T-helper 2 cell treated with Interferon-gamma antibody and Interleukin-4, amounts not matched to agents 5 μg/mL and 100 μg/mL, for 36 hours (primary cell): ENCODE measurements around the gene BST1.

Source experiments
- DNase-seq: peaks from one replicate; pipeline ENCODE4 v3.0.0; 2021; ENCODE audit warnings: low spot score
- H3K27ac Mint-ChIP-seq: one replicate; pipeline ENCODE4 v1.8.0; 2021; ENCODE audit warnings: mild to moderate bottlenecking, mixed read lengths
- H3K27me3 Mint-ChIP-seq: one replicate; pipeline ENCODE4 v1.8.0; 2021; ENCODE audit warnings: low read depth, mixed read lengths
- H3K36me3 Mint-ChIP-seq: one replicate; pipeline ENCODE4 v1.8.0; 2021; ENCODE audit warnings: low read depth, mixed read lengths
- H3K4me1 Mint-ChIP-seq: one replicate; pipeline ENCODE4 v1.8.0; 2021; ENCODE audit warnings: low read depth, mixed read lengths
- H3K4me3 Mint-ChIP-seq: one replicate; pipeline ENCODE4 v1.8.0; 2022; ENCODE audit warnings: mild to moderate bottlenecking, moderate library complexity, mixed read lengths
- H3K9me3 Mint-ChIP-seq: one replicate; pipeline ENCODE4 v1.8.0; 2021; ENCODE audit warnings: mixed read lengths

BST1 gene

GRCh38 chr4:15707363-15707715 lies 4.5 kb downstream of the BST1 start:
- Mint-ChIP-seq H3K36me3 (peaks cover 2% of the 10 kb centered on the region), H3K4me3 (no peak overlapping the region), H3K27ac (no peak overlapping the region), H3K4me1 (peaks cover 2% of the 10 kb centered on the region), H3K9me3 (no peaks in the 10 kb centered on the region), H3K27me3 (peaks cover 7% of the 10 kb centered on the region)
- no peak for DNase-seq

GRCh38 chr4:15711762-15712161 lies 8.9 kb downstream of the BST1 start:
- no peak overlapping the region for H3K27ac Mint-ChIP-seq
- no peaks in the 10 kb centered on the region for H3K36me3 Mint-ChIP-seq

GRCh38 chr4:15712214-15712613 lies 9.3 kb downstream of the BST1 start:
- H3K36me3 Mint-ChIP-seq: no peaks in the 10 kb centered on the region
- H3K9me3 Mint-ChIP-seq: no peaks in the 10 kb centered on the region
- no peak for DNase-seq
- no peak overlapping the region for H3K4me3 Mint-ChIP-seq
- no peak overlapping the region for H3K27ac Mint-ChIP-seq
- H3K27me3 Mint-ChIP-seq: peaks cover 4% of the 10 kb centered on the region
- H3K4me1 Mint-ChIP-seq: no peaks in the 10 kb centered on the region

More at GRCh38 chr4:15711762-15712161, 8.9 kb downstream of the BST1 start:
- Mint-ChIP-seq H3K27me3 (peaks cover 4% of the 10 kb centered on the region), H3K9me3 (no peaks in the 10 kb centered on the region), H3K4me3 (no peak overlapping the region), H3K4me1 (no peaks in the 10 kb centered on the region)
- no peak for DNase-seq

- Mint-ChIP-seq H3K4me1 (no peaks in the 10 kb centered on the region), H3K4me3 (no peak overlapping the region), H3K9me3 (no peaks in the 10 kb centered on the region), H3K27ac (no peak overlapping the region), H3K27me3 (peaks cover 4% of the 10 kb centered on the region), H3K36me3 (no peaks in the 10 kb centered on the region)
- no peak for DNase-seq
Observed at GRCh38 chr4:15714141-15714540, 11.3 kb downstream of the BST1 start.

- no peak overlapping the region for H3K27ac Mint-ChIP-seq
- H3K9me3 Mint-ChIP-seq: no peaks in the 10 kb centered on the region
- H3K4me3 Mint-ChIP-seq: no peak overlapping the region
- no peaks in the 10 kb centered on the region for H3K4me1 Mint-ChIP-seq
- H3K36me3 Mint-ChIP-seq: no peaks in the 10 kb centered on the region
- DNase-seq: no peak
- H3K27me3 Mint-ChIP-seq: peaks cover 4% of the 10 kb centered on the region
Observed at GRCh38 chr4:15714646-15715435, 12.0 kb downstream of the BST1 start.

- DNase-seq: no peak
- Mint-ChIP-seq H3K27ac (no peak overlapping the region), H3K9me3 (no peaks in the 10 kb centered on the region), H3K4me3 (no peak overlapping the region), H3K27me3 (peaks cover 4% of the 10 kb centered on the region), H3K36me3 (no peaks in the 10 kb centered on the region), H3K4me1 (no peaks in the 10 kb centered on the region)
Observed at GRCh38 chr4:15716115-15716514, 13.2 kb downstream of the BST1 start.

- no peaks in the 10 kb centered on the region for H3K9me3 Mint-ChIP-seq
Observed at GRCh38 chr4:15717086-15717485, 14.2 kb downstream of the BST1 start.

GRCh38 chr4:15717657-15718416 lies 15.0 kb downstream of the BST1 start:
- DNase-seq: no peak

More at GRCh38 chr4:15717086-15717485, 14.2 kb downstream of the BST1 start:
- Mint-ChIP-seq H3K4me1 (no peaks in the 10 kb centered on the region), H3K27me3 (peaks cover 2% of the 10 kb centered on the region), H3K27ac (no peak overlapping the region), H3K4me3 (no peak overlapping the region), H3K36me3 (no peaks in the 10 kb centered on the region)
- DNase-seq: no peak

GRCh38 chr4:15718465-15718864 lies 15.6 kb downstream of the BST1 start:
- Mint-ChIP-seq H3K4me3 (no peak overlapping the region), H3K36me3 (no peaks in the 10 kb centered on the region), H3K4me1 (no peaks in the 10 kb centered on the region), H3K27ac (no peak overlapping the region), H3K27me3 (no peaks in the 10 kb centered on the region), H3K9me3 (no peaks in the 10 kb centered on the region)
- DNase-seq: no peak

More at GRCh38 chr4:15717657-15718416, 15.0 kb downstream of the BST1 start:
- Mint-ChIP-seq H3K4me3 (no peak overlapping the region), H3K9me3 (no peaks in the 10 kb centered on the region), H3K27me3 (no peaks in the 10 kb centered on the region), H3K4me1 (no peaks in the 10 kb centered on the region), H3K36me3 (no peaks in the 10 kb centered on the region), H3K27ac (no peak overlapping the region)

GRCh38 chr4:15718959-15719358 lies 16.1 kb downstream of the BST1 start:
- H3K4me1 Mint-ChIP-seq: no peaks in the 10 kb centered on the region
- no peaks in the 10 kb centered on the region for H3K27me3 Mint-ChIP-seq
- no peak overlapping the region for H3K27ac Mint-ChIP-seq
- H3K9me3 Mint-ChIP-seq: no peaks in the 10 kb centered on the region
- DNase-seq: no peak
- no peaks in the 10 kb centered on the region for H3K36me3 Mint-ChIP-seq
- H3K4me3 Mint-ChIP-seq: no peak overlapping the region

- H3K36me3 Mint-ChIP-seq: no peaks in the 10 kb centered on the region
- H3K27me3 Mint-ChIP-seq: no peaks in the 10 kb centered on the region
- no peaks in the 10 kb centered on the region for H3K9me3 Mint-ChIP-seq
- no peak overlapping the region for H3K27ac Mint-ChIP-seq
- no peak overlapping the region for H3K4me3 Mint-ChIP-seq
- no peaks in the 10 kb centered on the region for H3K4me1 Mint-ChIP-seq
- DNase-seq: no peak
Observed at GRCh38 chr4:15719506-15719905, 16.6 kb downstream of the BST1 start.

- Mint-ChIP-seq H3K27ac (no peak overlapping the region), H3K27me3 (peaks cover 2% of the 10 kb centered on the region), H3K9me3 (no peaks in the 10 kb centered on the region), H3K4me3 (no peak overlapping the region), H3K36me3 (no peaks in the 10 kb centered on the region), H3K4me1 (peaks cover 7% of the 10 kb centered on the region)
- DNase-seq: no peak
Observed at GRCh38 chr4:15720851-15721250, 18.0 kb downstream of the BST1 start.

GRCh38 chr4:15725608-15726007 lies 22.7 kb downstream of the BST1 start:
- Mint-ChIP-seq H3K27me3 (peaks cover 2% of the 10 kb centered on the region), H3K27ac (no peak overlapping the region), H3K4me1 (peaks cover 16% of the 10 kb centered on the region), H3K4me3 (no peak overlapping the region), H3K36me3 (no peaks in the 10 kb centered on the region), H3K9me3 (no peaks in the 10 kb centered on the region)
- DNase-seq: no peak

GRCh38 chr4:15729910-15730533 lies 27.2 kb downstream of the BST1 start:
- H3K36me3 Mint-ChIP-seq: peaks cover 2% of the 10 kb centered on the region
- H3K27me3 Mint-ChIP-seq: peaks cover 2% of the 10 kb centered on the region
- no peak overlapping the region for H3K27ac Mint-ChIP-seq
- H3K4me3 Mint-ChIP-seq: no peak overlapping the region
- H3K9me3 Mint-ChIP-seq: peaks cover 7% of the 10 kb centered on the region
- peak; percentile 19 for DNase-seq
- peaks cover 30% of the 10 kb centered on the region for H3K4me1 Mint-ChIP-seq
